H9 (cell line): ENCODE data around the gene ABCA3. TPM values are rescaled to one million over a fixed set of nuclear protein-coding genes. Genes with fewer than 3 reads are reported as not detected.

ENCODE experiments used
- DNase-seq: peaks from one replicate; pipeline ENCODE4 v3.0.0-alpha.2; 2017
- H2AFZ ChIP-seq: one replicate; pipeline ENCODE4 v1.6.1; 2013; ENCODE audit warnings: mild to moderate bottlenecking, low read length, control low read depth, moderate library complexity
- H2AK5ac ChIP-seq: 2 replicates; pipeline ENCODE4 v1.6.1; 2013; ENCODE audit warnings: low read length, control low read depth, mixed read lengths; ENCODE audit not compliant: insufficient read length
- H2BK120ac ChIP-seq: one replicate; pipeline ENCODE4 v1.6.1; 2013; ENCODE audit warnings: low read depth, mild to moderate bottlenecking, low read length, control low read depth, inconsistent platforms; ENCODE audit not compliant: poor library complexity, severe bottlenecking
- H2BK12ac ChIP-seq: 2 replicates; pipeline ENCODE4 v1.6.1; 2013; ENCODE audit warnings: low read length, control low read depth, mixed read lengths, low read depth; ENCODE audit not compliant: insufficient read length
- H2BK15ac ChIP-seq: 2 replicates; pipeline ENCODE4 v1.6.1; 2013; ENCODE audit warnings: low read depth, low read length, control low read depth
- H2BK20ac ChIP-seq: one replicate; pipeline ENCODE4 v1.6.1; 2013; ENCODE audit warnings: low read depth, mild to moderate bottlenecking, low read length, control low read depth, inconsistent platforms; ENCODE audit not compliant: poor library complexity, severe bottlenecking
- H2BK5ac ChIP-seq: 2 replicates; pipeline ENCODE4 v1.6.1; 2013; ENCODE audit warnings: low read length, control low read depth, mixed read lengths; ENCODE audit not compliant: insufficient read length
- H3K14ac ChIP-seq: 2 replicates; pipeline ENCODE4 v1.6.1; 2013; ENCODE audit warnings: low read length, control low read depth; ENCODE audit not compliant: insufficient read depth
- H3K18ac ChIP-seq: 2 replicates; pipeline ENCODE4 v1.6.1; 2013; ENCODE audit warnings: low read depth, mild to moderate bottlenecking, mixed read lengths, low read length, control low read depth; ENCODE audit not compliant: insufficient read length
- H3K23ac ChIP-seq: 2 replicates; pipeline ENCODE4 v1.6.1; 2013; ENCODE audit warnings: low read length, control low read depth, mixed read lengths, low read depth; ENCODE audit not compliant: insufficient read length
- H3K23me2 ChIP-seq: 2 replicates; pipeline ENCODE4 v1.6.1; 2013; ENCODE audit warnings: low read depth, mild to moderate bottlenecking, mixed read lengths, low read length, control low read depth; ENCODE audit not compliant: insufficient read length, poor library complexity, severe bottlenecking
- H3K27ac ChIP-seq: 2 replicates; pipeline ENCODE4 v1.5.1; 2013; ENCODE audit warnings: low read length, control low read depth, mixed read lengths, low read depth; ENCODE audit not compliant: insufficient read length
- H3K27me3 ChIP-seq: 2 replicates; pipeline ENCODE4 v1.6.1; 2013; ENCODE audit warnings: low read length, control low read depth, inconsistent platforms; ENCODE audit not compliant: insufficient read depth
- H3K4ac ChIP-seq: 2 replicates; pipeline ENCODE4 v1.6.1; 2013; ENCODE audit warnings: low read depth, mild to moderate bottlenecking, control low read depth, inconsistent platforms, low read length, moderate library complexity
- H3K4me1 ChIP-seq: 2 replicates; pipeline ENCODE4 v1.6.1; 2013; ENCODE audit warnings: low read length, control low read depth, inconsistent platforms; ENCODE audit not compliant: insufficient read depth
- H3K4me2 ChIP-seq: 2 replicates; pipeline ENCODE4 v1.6.1; 2013; ENCODE audit warnings: low read length, control low read depth, mixed read lengths; ENCODE audit not compliant: insufficient read length, insufficient read depth
- H3K56ac ChIP-seq: 2 replicates; pipeline ENCODE4 v1.6.1; 2013; ENCODE audit warnings: low read depth, mild to moderate bottlenecking, mixed read lengths, low read length, control low read depth; ENCODE audit not compliant: insufficient read length
- H3K79me1 ChIP-seq: 2 replicates; pipeline ENCODE4 v1.6.1; 2013; ENCODE audit warnings: low read depth, mild to moderate bottlenecking, moderate library complexity, low read length, control low read depth, inconsistent platforms; ENCODE audit not compliant: insufficient read depth, poor library complexity, severe bottlenecking
- H3K79me2 ChIP-seq: 2 replicates; pipeline ENCODE4 v1.6.1; 2013; ENCODE audit warnings: low read length, control low read depth, inconsistent platforms; ENCODE audit not compliant: insufficient read depth
- H3K9ac ChIP-seq: 2 replicates; pipeline ENCODE4 v1.6.1; 2013; ENCODE audit warnings: low read length, control low read depth, mixed read lengths; ENCODE audit not compliant: insufficient read length; ENCODE audit errors: extremely low read depth
- H3K9me3 ChIP-seq: one replicate; pipeline ENCODE4 v1.6.1; 2013; ENCODE audit warnings: low read depth, low read length, inconsistent platforms; ENCODE audit not compliant: control insufficient read depth
- H3T11ph ChIP-seq: one replicate; pipeline ENCODE4 v1.6.1; 2013; ENCODE audit warnings: mild to moderate bottlenecking, low read length, control low read depth, inconsistent platforms
- H4K20me1 ChIP-seq: one replicate; pipeline ENCODE4 v1.6.1; 2013; ENCODE audit not compliant: control insufficient read depth, insufficient read length, insufficient read depth
- H4K5ac ChIP-seq: 2 replicates; pipeline ENCODE4 v1.6.1; 2013; ENCODE audit warnings: low read depth, mild to moderate bottlenecking, mixed read lengths, low read length, control low read depth; ENCODE audit not compliant: insufficient read length
- H4K8ac ChIP-seq: replicated peaks from 2 replicates; pipeline ENCODE4 v1.6.1; 2013; ENCODE audit warnings: low read length, control low read depth, mixed read lengths, low read depth; ENCODE audit not compliant: insufficient read length
- H4K91ac ChIP-seq: 2 replicates; pipeline ENCODE4 v1.6.1; 2013; ENCODE audit warnings: low read depth, mild to moderate bottlenecking, moderate library complexity, mixed read lengths, low read length, control low read depth; ENCODE audit not compliant: insufficient read length
- H3K27ac Mint-ChIP-seq, 3 experiments: 2 replicates in 2 of 3; 3 replicates in 1 of 3; pipeline ENCODE4 v1.8.0; 2020 to 2021; ENCODE audit warnings: mixed read lengths in 3 of 3, mild to moderate bottlenecking in 1 of 3, moderate library complexity in 1 of 3
- H3K27me3 Mint-ChIP-seq: 2 replicates; pipeline ENCODE4 v1.8.0; 2021; ENCODE audit warnings: low read depth, mild to moderate bottlenecking, moderate library complexity, mixed read lengths
- H3K36me3 Mint-ChIP-seq, 3 experiments: 2 replicates in 2 of 3; 3 replicates in 1 of 3; pipeline ENCODE4 v1.8.0; 2020 to 2021; ENCODE audit warnings: low read depth in 3 of 3, mixed read lengths in 3 of 3; ENCODE audit not compliant: insufficient read depth in 1 of 3
- H3K4me1 Mint-ChIP-seq, 2 experiments: 2 replicates each; pipeline ENCODE4 v1.8.0; 2020; ENCODE audit warnings: mixed read lengths in 2 of 2
- H3K4me3 Mint-ChIP-seq, 2 experiments: 2 replicates in 1 of 2; 3 replicates in 1 of 2; pipeline ENCODE4 v1.8.0; 2020 to 2021; ENCODE audit warnings: mild to moderate bottlenecking in 2 of 2, mixed read lengths in 2 of 2, moderate library complexity in 1 of 2
- H3K9me3 Mint-ChIP-seq, 2 experiments: 2 replicates in 1 of 2; 3 replicates in 1 of 2; pipeline ENCODE4 v1.8.0; 2020; ENCODE audit warnings: mild to moderate bottlenecking in 2 of 2, mixed read lengths in 2 of 2, moderate library complexity in 1 of 2
- CTCF ChIP-seq: fragments of 200-600 bp; sonication (generic); conservative IDR thresholded peaks from 3 replicates; pipeline ENCODE4 v1.8.0; 2021; ENCODE audit warnings: antibody characterized with exemption, mild to moderate bottlenecking
- WGBS: extraction: QIAGEN DNeasy Blood & Tissue Kit; methylation state at CpG from one replicate; pipeline ENCODE4 v1.1.7; 2013; ENCODE audit warnings: missing lambda C conversion rate, low lambda C conversion rate, mixed read lengths; ENCODE audit not compliant: insufficient read length; ENCODE audit errors: extremely low coverage; 5-methylcytosine and 5-hydroxymethylcytosine counted together
- total RNA-seq: library from RNA; stranded (reverse); gene quantifications from 2 replicates; pipeline ENCODE4 v1.2.1, GENCODE V29; 2021

Gene ABCA3
- total RNA-seq, 1 experiment from 2014 or later = 8.0 TPM

DNA sequence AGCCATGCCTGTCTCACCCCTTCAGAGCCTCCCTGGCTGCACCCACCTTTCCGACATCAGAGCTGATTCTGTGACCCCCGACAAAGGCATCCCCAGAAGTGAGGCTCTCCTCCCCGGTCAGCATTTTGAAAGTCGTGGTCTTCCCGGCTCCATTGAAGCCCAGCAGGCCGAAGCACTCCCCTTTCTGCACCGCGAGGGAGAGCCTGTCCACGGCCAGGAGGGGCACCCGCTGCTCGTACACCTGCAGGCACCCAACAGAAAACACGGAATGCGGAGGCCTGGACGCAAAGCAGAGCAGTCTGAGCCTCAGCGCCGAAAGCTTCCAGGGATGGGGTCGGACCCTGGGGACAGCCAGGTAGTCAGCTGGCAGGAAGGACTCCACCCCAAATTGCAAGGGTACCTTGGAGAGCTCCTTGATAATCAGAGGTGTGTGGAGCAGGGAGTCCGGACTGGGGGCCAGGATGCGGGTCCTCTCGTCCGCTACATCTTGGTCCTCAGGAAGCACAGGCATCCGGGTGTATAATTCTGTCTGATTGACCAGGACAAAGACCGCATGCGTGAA, 59.5 kb downstream of the ABCA3 start:
- Histone ChIP-seq H2AK5ac (no peak overlapping the region), H4K8ac (no peak overlapping the region), H3K79me1 (no peaks in the 10 kb centered on the region), H4K91ac (no peak overlapping the region), H2BK20ac (no peak overlapping the region), H3K23me2 (no peaks in the 10 kb centered on the region), H2BK120ac (no peak overlapping the region), H3K79me2 (no peaks in the 10 kb centered on the region), H3K4ac (no peak overlapping the region), H4K20me1 (no peaks in the 10 kb centered on the region), H2AFZ (no peak overlapping the region), H3K4me2 (no peak overlapping the region), H2BK15ac (no peak overlapping the region), H3K14ac (no peak overlapping the region), H3K23ac (no peak overlapping the region), H3K56ac (no peak overlapping the region), H2BK12ac (no peak overlapping the region), H3K18ac (no peak overlapping the region), H2BK5ac (no peak overlapping the region), H3T11ph (no peak overlapping the region), H3K27me3 (no peaks in the 10 kb centered on the region), H3K4me1 (no peaks in the 10 kb centered on the region), H4K5ac (no peak overlapping the region), H3K9ac (no peak overlapping the region), H3K9me3 (no peaks in the 10 kb centered on the region), H3K27ac (no peak overlapping the region)
- Mint-ChIP-seq H3K27ac (peak overlapping the region in 1 of 3 experiments; percentile 48; a peak in 1 of 7 replicates), H3K4me1 (peaks cover 3 to 18% of the 10 kb centered on the region in 2 experiments), H3K9me3 (no peaks in the 10 kb centered on the region), H3K27me3 (peaks cover 4% of the 10 kb centered on the region; the same call in 1 of the 2 replicates), H3K36me3 (no peaks in the 10 kb centered on the region; a peak in 1 of 7 replicates), H3K4me3 (no peak overlapping the region)
- no CpG with 5 or more reads among the region's 24 CpGs for WGBS
- no peak for DNase-seq
- TF ChIP-seq CTCF = no peak
